Measurements from ENCODE around the gene ZNF418.
"Not testable (repeated sequence)": the region's sequence is repeated elsewhere in the genome, so short reads cannot be mapped to it uniquely, and the experiment has no call there.

Gene ZNF418

DNA sequence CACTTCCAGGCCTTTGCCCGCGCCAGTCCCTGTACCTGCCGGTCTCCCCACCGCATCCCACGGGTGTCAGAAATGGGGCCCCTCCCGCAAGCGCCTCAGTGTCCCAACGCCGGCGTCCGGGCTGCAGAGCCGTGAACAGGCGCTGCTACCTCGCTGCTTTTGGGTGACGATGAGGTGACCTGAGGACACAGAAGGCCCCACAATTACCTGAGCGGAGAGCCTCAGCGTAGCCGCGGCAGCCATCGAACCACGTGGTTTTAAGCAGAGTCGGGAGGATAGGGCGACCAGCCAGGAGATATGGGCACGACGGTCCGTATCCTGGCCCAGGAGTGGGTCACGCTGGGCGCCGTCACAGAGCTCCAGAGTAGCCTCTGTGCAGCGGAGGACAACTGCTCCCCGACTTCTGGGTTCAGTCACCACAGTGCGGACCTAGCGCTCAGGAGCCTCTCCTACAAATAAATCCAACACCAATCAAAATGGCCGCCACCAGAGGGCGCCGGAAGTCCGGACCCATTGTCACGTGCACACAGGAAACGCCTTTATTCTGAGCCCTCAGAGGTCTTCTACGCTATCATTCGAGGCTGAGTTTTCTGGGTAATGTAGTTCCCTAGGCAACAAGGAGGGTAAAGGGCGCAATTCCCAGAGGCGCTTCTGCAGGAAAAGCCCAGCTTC, 46.5 kb downstream of the ZNF418 start, which contains the start of gene ZNF814:
ZNF814 (minus strand) TSS at position 478 of the 672 bp plus-strand sequence; CDS start at position 243, 235 bp downstream.
- DNase-seq = peak; percentile 80

DNA sequence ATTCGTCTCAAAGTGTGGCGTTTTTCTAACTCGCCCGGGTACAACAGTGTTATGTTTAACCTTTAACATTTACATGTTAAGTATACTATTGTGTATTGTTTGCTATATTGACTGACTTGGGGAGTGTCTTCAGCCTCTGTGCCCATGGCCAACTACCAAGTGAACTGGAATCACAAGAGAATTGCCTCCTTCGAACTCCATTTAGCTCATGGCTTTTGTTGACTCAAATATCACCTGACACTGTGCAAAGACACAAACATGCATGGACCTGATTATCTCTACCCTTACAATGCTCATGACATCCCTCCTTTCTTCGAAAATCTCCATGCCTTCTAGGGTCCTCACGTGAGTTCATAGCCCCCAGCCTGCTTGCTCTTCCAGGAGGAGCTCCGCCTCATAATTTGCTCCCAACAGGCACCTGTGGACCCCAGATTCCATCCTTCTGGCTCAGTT, 47.1 kb downstream of the ZNF418 start:
- DNase-seq = no peak

DNA sequence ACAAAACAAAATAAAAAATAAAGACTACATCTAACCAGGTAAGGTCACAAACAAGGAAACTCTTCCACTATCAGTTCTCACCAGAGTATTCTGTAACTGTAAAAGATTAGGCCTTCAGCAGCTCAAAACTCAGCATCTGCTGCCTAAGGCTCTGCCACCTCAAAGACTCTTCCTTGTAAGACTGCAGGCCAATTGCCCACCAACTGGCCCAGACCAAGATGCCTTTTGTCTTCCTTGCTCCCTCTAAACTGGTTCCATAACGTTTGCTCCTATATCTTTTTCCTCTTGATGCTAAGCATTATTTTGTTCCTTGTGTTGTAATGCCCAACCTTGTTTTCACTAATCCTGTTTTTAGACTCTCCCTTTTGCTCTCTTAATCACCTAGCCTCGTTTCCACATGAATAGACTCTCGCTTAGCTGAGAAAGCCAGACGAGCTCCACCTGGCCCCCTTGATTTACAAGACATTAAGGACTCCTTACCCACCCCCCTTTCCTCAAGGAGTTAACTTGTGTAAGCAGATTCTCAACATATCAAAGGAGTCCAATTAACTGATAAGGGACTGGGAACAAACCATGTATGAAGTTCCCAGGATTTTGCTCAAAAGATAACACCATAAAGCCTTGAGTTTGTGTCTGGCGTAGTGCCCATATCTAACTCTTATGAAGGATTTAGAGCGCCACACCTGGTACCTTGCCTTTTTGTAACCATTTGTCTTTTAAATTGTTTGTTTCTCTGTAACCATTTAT, 47.8 kb downstream of the ZNF418 start:
- no peak for DNase-seq

DNA sequence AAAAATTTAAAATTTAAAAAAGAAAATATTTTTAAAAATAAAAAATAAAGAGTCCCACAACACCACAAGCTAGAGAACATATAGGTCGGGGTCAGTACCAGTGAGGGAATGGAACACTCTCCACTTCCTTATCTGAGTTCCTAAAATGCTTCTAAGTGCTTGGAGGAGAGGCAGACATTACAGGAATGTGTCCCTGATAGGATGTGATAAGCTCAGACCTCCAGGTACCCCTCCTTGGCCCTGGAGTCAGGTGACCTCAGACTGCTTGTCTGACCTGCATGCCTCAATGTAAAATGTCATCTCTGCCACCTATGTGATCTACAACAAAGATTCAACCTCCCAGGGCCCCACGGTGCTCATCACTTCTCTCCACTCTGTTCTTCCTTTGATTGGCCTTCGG, 49.2 kb downstream of the ZNF418 start:
- no peak for DNase-seq

DNA sequence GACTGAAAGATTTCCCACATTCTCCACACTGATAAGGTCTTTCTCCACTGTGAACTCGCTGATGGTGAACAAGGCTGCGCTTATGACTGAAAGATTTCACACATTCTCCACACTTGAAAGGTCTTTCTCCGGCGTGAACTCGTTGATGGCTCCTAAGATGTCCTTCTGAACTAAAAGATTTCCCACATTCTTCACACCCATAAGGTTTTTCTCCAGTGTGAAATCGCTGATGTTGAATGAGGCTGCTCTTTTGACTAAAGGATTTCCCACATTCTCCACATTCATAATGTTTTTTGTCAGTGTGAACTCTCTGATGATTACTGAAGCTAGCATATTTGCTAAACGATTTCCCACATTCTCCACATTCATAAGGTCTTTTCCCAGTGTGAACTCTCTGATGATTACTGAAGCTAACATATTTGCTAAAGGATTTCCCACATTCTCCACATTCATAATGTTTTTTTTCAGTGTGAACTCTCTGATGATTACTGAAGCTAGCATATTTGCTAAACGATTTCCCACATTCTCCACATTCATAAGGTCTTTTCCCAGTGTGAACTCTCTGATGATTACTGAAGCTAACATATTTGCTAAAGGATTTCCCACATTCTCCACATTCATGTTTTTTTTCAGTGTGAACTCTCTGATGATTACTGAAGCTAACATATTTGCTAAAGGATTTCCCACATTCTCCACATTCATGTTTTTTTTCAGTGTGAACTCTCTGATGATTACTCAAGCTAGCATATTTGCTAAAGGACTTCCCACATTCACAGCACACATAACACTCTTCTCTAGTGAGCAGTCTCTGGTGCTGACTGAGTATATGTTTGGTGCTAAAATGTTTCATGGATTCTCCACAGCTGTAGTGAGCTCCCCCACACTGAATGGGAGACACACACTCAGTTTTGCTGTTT, 61.1 kb downstream of the ZNF418 start:
- DNase-seq = not testable (repeated sequence)

DNA sequence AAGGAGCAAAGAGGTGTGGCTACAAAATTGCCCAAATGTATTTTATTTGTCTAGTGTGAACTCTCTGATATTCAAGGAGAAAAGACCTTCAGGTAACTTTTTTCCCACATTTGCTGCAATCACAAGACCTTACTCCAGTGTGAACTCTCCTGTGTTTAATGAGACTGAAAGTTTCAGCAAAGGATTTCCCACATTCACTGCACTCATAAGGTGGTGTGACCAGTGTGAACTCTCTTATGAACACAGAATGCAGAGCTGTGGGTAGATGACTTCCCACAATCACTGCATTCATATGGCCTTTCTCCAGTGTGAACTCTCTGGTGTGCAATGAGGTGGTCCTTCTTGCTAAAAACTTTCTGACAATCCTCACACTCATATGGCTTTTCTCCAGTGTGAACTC, 62.8 kb downstream of the ZNF418 start:
- DNase-seq = no peak
